HG02870 (cell line): ENCODE data around the gene PLEKHH3.
A peak's percentile ranks its signal among the peaks of the same experiment; 100 is the strongest.

Experiments
- ATAC-seq: cut with Tn5 transposase; IDR thresholded peaks from one replicate; pipeline ENCODE4 v1.9.1; 2021; ENCODE audit warnings: mild to moderate bottlenecking, moderate library complexity; ENCODE audit not compliant: unreplicated experiment

The PLEKHH3 gene

GRCh38 chr17:42687707-42688320, 11.0 kb upstream of the PLEKHH3 start:
- ATAC-seq: no peak

DNA sequence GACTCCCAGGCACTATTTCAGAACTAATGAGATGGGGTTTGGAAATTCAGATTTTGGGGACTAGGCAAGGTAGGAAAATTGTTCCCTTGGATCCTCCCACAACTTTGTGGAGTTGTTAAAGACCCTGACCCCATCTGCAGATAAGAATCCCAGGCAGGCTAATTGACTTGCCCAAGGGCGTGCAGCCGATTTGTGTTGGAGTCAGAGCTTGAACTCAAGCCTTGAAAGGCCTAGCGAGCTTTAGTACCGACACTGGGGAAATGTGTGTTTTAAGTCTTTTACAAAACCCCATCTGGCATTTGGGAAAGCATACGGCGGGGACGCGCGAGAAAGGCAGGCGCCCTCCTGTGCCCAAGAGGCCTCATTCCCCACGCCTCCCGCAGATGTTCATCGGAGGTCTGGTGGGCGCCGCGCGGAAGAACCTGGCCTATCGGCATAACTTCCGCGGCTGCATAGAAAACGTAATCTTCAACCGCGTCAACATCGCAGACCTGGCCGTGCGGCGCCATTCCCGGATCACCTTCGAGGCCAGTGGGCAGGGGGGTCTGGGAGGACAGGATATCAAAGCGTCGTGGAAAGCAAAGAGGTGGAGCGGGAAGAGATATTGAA, 9.8 kb upstream of the PLEKHH3 start:
- ATAC-seq: no peak

DNA sequence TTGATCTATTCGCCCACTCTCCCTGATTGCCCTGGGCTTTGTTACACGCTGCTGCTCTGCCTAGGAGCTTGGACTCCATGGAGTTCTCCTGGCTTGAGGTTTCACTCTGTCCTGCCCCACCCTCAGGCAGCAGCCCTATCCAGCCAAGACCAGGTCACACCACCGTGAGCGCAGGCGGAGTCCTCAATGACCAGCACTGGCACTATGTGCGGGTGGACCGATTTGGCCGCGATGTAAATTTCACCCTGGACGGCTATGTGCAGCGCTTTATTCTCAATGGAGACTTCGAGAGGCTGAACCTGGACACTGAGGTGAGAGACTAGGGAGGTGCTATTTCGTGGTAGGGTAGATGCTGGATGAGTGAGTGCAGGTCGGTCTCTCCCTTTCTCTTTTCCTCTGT, 9.0 kb upstream of the PLEKHH3 start:
- no peak for ATAC-seq

- ATAC-seq: no peak
Observed at GRCh38 chr17:42684929-42685556, 8.2 kb upstream of the PLEKHH3 start.

- ATAC-seq: no peak
Observed at GRCh38 chr17:42683407-42684034, 6.7 kb upstream of the PLEKHH3 start.

- ATAC-seq: no peak
Observed at GRCh38 chr17:42682722-42683403, 6.1 kb upstream of the PLEKHH3 start.

DNA sequence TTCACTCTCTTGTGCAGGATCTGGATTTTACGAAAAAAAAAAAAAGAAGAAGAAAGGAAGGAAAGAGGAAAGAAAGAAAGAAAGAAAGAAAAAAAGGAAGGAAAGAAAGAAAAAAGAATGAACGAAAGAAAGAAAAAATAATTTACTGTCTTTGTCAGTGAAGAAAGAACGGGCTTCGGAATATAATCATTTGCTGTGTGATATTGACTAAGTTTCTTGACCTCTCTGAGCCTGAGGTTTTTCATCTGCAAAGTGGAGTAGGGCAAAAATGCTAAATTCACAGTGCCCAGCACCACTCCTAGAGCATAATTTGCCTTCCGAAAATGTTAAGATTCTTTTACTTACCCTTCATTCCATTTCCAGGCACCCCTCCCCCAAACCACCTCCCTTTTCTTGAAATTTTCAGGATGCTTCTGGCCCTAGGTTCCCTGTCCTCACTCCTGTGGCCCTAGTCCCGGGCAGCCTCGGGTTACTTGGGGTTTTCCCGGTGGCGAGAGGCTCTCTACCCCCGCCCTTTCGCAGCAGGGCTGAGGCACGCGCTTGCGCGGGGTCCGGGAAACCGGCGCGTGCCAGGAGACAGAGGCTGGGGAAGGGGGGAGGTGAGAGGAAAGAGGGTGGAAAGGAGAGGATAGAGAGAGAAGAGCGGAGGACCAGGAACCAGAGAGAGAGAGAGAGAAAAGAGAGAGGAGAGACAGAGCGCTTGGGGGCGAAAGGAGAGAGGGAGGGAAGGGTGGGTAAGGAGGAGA, 5.4 kb upstream of the PLEKHH3 start, which contains the start of gene CNTNAP1:
CNTNAP1 (plus strand) TSS at position 556 of the 746 bp plus-strand sequence. CDS start 299 bp downstream, outside the sequence.
- ATAC-seq: no peak

DNA sequence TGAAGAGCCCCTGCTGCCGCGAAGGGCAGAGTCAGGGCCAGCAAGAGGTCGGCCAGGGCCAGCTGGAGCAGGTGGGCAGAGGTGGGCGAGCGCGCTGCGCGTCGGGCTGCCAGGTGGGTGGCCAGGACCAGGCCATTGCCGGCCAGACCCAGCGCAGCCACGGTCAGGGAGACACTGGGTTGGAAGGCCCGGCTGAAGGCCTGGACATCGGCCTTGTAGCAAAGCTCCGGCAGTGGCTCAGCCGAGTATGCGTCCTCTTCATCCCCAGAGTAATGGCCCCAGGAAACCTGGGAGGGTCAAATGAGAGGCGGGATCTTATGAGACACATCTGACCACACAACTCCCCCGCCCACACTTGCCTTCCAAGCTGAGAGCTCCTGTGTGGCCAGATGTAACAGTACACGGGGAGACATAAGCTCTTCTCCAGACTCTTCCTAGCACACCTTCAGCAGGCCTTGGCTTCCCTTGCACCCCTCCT, 3.6 kb upstream of the PLEKHH3 start:
- no peak for ATAC-seq

DNA sequence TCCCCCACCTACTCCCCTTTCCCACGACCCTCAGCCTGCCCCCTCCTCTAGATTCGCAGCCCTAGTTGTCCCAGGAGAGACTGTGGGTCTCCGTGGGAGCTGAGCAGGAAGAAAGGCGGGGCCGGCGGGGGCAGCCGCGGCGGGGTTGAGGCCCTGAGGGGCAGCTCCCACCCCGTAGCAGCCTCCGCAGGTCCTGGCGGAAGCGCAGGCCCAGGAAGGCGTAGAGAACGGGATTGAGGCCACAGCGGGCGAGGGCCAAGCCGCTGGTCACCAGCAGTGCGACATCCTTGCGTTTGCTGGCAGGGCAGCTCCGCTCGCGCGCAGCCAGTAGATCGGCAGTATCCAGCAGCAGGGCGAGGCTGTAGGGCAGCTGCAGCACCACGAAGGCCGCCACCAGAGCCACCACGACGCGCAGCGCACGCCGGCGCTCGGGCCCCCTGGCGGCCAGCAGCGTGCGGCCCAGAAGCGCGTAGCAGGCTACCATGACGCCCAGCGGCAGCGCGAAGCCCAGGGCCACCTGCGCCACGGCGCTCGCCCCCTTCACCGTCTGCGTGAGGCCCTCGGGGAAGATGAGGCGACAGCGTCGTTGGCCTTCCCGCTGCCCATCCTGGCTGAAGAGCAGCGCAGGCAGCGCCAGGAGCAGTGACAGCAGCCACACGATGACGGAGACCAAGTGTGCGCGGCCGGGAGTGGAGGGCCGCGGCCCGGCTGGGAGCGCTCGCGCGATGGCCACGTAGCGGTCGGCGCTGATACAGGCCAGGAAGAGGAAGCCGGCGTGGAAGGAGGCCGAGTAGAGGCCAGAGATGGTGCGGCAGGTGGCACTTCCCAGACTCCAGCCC, 2.9 kb upstream of the PLEKHH3 start:
- ATAC-seq: no peak

GRCh38 chr17:42678951-42679491, 2.2 kb upstream of the PLEKHH3 start:
- no peak for ATAC-seq

GRCh38 chr17:42677921-42678781, 1.4 kb upstream of the PLEKHH3 start:
- peak; percentile 21 for ATAC-seq

DNA sequence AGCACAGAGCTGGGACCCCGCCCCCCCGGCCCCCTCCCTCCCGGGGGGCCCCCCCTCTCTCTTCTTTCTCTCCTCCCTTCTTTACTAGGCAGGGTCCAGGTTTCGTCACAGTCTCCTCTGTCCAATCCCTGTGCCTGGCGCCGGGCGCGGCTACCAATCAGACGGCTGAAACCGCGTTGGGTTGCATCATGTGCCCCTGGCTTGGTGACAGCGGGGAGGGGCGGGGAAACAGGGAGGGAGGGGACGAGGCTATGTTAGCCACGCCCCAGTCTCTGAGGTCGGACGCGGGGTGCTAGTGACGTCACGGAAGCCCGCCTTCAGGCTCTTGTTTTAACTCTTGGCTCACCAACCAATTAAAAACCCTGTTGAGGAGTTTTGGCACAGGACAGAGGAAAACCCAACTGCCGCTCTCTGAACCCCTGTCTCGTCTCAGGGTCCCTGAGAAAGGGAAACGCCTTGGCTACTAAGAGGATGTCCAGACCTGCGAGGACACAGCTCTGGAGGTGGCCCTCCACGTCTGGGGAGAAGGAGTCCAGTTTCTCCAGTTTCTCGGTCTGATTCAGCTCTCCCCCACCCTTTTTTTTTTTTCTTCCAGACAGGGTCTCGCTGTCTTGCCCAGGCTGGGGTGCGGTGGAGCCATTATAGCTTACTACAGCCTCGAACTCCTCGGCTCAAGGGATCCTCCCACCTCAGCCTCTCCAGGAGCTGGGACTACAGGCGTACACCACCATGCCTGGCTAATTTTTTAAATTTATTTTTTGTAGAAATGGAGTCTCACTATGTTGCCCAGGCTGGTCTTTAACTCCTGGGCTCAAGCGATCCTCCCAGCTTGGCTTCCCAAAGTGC, 441 bp upstream of the PLEKHH3 start:
- peak; percentile 71 for ATAC-seq

GRCh38 chr17:42675965-42676423, 800 bp downstream of the PLEKHH3 start:
- no peak for ATAC-seq

DNA sequence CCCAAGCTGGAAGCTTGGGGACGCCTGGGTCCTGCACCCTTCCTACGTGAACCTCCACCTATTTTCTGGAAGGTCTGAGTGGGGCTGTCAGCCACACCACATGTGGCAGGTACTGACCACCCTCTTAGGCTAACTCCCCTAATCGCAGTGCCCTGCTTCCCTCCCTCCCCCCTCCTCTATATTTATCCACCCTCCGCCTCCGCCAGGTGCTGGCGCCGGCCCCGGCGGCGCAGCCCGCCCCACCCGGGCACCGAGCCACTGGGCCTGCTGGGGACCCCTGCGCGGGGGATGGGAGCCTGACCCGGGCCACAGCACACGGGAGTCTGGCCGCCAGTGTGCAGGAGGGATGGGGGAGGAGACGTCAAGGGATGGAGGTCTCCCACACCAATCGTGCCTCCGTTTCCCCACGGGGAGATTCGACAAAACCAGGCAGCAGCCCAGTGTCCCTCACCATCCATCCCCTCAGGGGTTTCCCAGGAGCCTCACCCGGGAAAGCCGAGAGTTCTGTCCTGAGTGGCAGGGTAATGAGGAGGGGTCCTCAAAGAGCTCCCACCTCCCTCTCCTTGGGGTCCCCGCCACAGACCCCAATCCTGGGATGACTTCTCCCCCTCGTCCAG, 1.3 kb downstream of the PLEKHH3 start:
- ATAC-seq: no peak

- ATAC-seq: no peak
Observed at GRCh38 chr17:42674755-42675347, 1.9 kb downstream of the PLEKHH3 start.
